Measurements from ENCODE around the gene TBC1D4.

DNA sequence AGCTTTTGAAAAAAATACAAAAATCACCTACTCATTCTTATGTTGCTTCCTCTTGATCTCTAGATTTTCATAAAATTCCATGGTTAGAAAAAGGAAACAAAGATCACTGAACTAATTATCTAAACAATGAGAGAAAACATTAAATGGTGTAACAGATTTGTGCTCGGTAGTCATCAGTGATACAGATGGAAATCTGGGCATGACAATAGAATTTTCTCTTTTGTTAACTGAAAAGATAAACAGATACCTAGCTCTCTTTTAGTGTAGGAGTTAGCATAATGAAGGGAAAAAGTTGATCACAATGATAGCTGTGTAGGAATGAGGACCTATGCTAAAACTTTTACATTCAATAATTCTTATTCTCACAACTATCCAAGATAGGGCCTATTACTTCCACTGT is 103.7 kb downstream of the TBC1D4 start:
- no peak for TF ChIP-seq POLR2A (IDR thresholded peaks at IDR 0.05)
- TF ChIP-seq, protein P1, sequence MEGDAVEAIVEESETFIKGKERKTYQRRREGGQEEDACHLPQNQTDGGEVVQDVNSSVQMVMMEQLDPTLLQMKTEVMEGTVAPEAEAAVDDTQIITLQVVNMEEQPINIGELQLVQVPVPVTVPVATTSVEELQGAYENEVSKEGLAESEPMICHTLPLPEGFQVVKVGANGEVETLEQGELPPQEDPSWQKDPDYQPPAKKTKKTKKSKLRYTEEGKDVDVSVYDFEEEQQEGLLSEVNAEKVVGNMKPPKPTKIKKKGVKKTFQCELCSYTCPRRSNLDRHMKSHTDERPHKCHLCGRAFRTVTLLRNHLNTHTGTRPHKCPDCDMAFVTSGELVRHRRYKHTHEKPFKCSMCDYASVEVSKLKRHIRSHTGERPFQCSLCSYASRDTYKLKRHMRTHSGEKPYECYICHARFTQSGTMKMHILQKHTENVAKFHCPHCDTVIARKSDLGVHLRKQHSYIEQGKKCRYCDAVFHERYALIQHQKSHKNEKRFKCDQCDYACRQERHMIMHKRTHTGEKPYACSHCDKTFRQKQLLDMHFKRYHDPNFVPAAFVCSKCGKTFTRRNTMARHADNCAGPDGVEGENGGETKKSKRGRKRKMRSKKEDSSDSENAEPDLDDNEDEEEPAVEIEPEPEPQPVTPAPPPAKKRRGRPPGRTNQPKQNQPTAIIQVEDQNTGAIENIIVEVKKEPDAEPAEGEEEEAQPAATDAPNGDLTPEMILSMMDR (IDR thresholded peaks at IDR 0.05) = no peak
